Activated gamma-delta T cell (primary cell): ENCODE results near the gene GNPTG.

Experiments
- DNase-seq: peaks from one replicate; lab custom pipeline; 2025; lab: John Stamatoyannopoulos, UW
- total RNA-seq, 2 donors: gene quantifications; one replicate each; lab custom pipeline; 2026; lab: John Stamatoyannopoulos, UW

The GNPTG gene
- 52.3 to 53.3 reads per million in 2 donors for total RNA-seq

GRCh38 chr16:1351582-1352362 lies at the start of gene GNPTG, which contains the start of gene TSR3:
TSS of gene GNPTG (plus strand) at chr16:1351931. CDS start at chr16:1351966, 35 bp downstream.
TSS of gene TSR3 (minus strand) at chr16:1351878. CDS start at chr16:1351804, 74 bp downstream.
- DNase-seq, result peak; percentile 79

GRCh38 chr16:1305823-1306222 lies 45.9 kb upstream of the GNPTG start:
- DNase-seq, result no peak

DNA sequence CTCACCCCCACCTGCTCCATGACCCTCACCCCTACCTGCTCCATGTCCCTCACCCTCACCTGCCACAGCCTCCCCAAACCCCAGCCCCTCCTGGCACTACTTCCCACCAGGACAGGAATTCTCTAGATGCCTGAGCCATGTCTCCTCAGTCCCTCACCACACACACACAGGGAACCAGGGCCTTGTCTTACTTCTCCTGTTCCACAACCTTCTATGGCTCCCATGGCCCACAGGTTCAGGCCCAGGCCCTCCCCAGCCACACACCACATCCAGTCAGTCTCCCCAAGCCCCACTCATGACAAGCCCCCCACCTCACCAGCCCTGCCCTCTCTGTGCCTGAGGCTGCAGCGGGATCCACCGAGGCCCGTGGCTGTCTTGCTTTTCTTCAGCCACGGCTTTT lies 45.4 kb upstream of the GNPTG start:
- no peak for DNase-seq

DNA sequence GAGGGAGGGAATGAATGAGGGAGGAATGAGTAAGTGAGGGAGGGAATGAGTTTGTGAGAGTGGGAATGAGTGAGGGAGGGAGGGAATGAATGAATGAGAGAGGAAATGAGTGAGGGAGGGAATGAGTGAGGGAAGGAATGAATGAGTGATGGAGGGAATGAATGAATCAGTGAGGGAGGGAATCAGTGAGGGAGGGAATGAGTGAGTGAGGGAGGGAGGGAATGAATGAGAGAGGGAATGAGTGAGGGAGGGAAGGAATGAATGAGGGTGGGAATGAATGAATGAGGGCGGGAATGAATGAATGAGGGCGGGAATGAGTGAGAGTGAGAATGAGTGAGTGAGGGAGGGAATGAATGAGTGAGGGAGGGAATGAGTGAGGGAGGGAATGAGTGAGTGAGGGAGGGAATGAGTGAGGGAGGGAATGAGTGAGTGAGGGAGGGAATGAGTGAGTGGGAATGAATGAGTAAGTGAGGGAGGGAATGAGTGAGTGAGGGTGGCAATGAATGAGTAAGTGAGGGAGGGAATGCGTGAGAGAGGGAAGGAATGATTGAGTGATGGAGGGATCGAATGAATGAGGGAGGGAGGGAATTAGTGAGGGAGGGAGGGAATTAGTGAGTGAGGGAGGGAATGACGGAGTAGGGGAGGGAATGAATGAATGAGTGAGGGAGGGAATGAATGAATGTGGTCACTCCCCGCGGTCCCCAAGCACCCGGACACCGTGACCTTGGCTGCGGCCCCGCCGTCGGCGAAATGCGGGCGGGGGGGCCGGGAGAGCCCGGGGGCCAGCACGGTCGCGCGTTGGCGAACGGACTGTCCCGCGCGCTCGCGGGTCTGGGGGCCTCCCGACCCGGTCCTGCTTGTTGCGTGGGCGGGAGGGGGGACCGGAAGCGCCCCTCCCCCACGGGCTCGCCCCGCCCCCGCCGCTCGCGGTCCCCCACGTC lies 43.4 kb upstream of the GNPTG start:
- DNase-seq, result no peak

DNA sequence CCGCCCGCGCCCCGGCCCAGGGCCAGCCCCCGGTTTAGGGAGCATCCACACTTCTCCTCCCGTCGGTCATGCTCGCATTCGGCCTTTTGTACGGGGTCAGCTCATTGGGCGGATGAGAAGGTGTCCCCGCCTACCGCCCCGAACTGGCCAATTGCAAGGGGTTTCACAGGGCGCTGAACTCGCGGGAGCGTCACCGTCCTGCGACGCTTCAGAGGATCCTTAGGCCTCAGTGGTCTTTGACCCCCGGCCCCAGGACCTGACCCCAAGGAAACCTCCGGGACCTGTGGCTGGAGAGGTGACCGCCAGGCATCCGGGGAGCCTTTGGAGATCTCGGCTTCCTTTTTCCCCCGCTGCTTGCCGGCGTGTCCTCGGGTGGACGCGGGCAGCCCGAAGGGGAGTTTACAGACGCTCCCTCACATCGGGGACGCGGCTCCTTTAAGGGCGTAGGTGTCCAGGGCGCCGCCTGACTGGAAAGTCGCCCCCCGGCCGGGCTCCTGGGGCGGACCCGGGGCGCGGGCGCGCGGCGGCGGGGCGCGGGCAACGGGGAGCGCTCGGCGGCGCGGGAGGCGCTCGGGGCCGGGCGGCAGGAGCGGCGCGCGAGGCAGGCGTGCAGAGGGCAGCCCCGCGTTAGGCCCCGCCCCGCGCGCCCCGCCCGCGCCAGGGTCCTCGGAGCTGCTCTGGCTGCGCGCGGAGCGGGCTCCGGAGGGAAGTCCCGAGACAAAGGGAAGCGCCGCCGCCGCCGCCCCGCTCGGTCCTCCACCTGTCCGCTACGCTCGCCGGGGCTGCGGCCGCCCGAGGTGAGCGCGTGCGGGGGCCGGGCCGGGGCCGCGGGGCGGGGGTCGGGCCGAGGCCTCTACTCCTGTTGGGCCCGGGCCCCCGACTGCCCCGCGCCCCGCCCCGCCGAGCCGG lies 42.5 kb upstream of the GNPTG start, which contains the start of gene UBE2I:
Gene UBE2I (plus strand): TSS at position 660 of the 909 bp plus-strand sequence. CDS start 4,395 bp downstream, outside the sequence.
- peak; percentile 73 for DNase-seq

- DNase-seq, result peak; percentile 62
These were observed 41.6 kb upstream of the GNPTG start for GRCh38 chr16:1309888-1310831.

DNA sequence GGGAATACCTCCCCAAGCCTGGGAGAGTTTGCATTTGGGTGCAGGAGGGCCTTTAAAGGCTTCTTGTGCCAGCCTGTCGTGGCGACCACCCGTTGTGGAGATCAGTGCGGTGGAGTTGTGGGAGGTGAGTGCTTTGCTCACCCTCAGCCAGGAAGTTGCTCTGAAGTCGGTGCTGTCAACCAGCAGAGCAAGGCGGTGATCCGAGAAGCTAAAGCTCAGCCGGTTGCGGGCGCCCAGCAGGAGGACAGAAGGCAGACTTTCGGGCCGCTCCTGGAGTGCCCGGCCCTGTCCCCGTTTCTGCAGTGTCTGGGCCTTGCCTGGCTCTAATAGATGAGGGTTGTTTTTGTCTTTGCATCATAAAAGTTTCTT lies 40.9 kb upstream of the GNPTG start:
- no peak for DNase-seq

- no peak for DNase-seq
These were observed 40.5 kb upstream of the GNPTG start for GRCh38 chr16:1311212-1311737.

DNA sequence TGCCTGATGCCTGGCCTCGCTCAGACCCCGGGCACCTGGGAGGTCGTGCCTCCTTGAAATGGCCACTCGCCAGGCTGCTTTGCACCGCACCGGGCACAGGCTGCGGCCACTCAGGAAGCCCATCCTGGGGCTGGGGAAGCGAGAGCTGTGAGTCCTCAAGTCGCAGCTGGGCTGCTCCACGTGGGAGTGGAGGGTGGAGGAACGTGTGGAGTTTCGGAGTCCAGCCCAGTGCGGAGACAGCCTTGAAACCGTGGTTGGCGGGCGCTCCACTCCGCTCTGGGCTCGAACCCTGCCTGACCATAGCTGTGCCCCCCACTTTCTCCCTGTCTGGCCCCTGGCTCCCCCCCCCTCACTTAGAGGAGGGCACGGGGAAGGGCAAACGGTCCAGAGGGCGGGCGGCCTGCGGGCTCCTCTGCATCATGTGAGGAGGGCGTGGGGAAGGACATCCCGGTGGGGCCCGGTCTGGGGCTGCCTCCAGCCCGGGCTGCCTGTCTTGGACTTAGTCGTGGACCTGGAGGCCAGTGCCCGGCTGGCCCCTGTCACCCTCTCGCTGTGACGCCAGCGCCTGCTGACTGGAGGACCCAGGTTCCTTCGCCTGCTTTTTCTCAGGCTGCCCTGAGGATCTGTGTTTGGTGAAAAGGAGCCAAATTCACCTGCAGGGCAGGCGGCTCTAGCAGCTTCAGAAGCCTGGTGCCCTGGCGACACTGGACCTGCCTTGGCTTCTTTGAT lies 39.8 kb upstream of the GNPTG start:
- no peak for DNase-seq

- DNase-seq, result no peak
These were observed 39.3 kb upstream of the GNPTG start for GRCh38 chr16:1312467-1312816.

GRCh38 chr16:1312903-1313302 lies 38.8 kb upstream of the GNPTG start:
- DNase-seq, result no peak

- no peak for DNase-seq
These were observed 37.9 kb upstream of the GNPTG start for GRCh38 chr16:1313721-1314369.

- no peak for DNase-seq
These were observed 37.2 kb upstream of the GNPTG start for GRCh38 chr16:1314399-1315068.

- DNase-seq, result no peak
These were observed 36.4 kb upstream of the GNPTG start for GRCh38 chr16:1315081-1316032.

GRCh38 chr16:1316033-1316405 lies 35.7 kb upstream of the GNPTG start:
- DNase-seq, result no peak

GRCh38 chr16:1317479-1318267 lies 34.1 kb upstream of the GNPTG start:
- no peak for DNase-seq

DNA sequence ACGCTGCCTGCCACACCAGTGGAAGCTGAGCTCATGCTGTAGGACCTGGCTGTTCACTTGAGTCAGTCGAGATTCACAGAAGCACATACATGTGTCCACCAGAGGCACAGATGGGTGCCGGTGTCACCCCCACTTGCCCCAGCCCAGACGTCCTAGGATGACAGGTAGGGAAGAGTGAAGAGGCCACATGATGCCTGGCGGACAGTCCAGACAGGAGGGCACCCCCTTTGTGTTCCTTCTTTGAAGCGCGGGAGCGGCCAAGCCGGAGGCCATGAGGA lies 33.5 kb upstream of the GNPTG start:
- DNase-seq, result no peak
